NCI-H1048 (cell line): ENCODE measurements around the gene RXRB.

Experiments used
- DNase-seq: peaks from one replicate; lab custom pipeline; 2025; lab: John Stamatoyannopoulos, UW

Gene RXRB

GRCh38 chr6:33176906-33177305 is 23.6 kb downstream of the RXRB start:
- DNase-seq, result no peak

- DNase-seq, result no peak
These were observed 24.9 kb downstream of the RXRB start for GRCh38 chr6:33175436-33176069.

GRCh38 chr6:33174784-33175183 is 25.7 kb downstream of the RXRB start:
- no peak for DNase-seq

DNA sequence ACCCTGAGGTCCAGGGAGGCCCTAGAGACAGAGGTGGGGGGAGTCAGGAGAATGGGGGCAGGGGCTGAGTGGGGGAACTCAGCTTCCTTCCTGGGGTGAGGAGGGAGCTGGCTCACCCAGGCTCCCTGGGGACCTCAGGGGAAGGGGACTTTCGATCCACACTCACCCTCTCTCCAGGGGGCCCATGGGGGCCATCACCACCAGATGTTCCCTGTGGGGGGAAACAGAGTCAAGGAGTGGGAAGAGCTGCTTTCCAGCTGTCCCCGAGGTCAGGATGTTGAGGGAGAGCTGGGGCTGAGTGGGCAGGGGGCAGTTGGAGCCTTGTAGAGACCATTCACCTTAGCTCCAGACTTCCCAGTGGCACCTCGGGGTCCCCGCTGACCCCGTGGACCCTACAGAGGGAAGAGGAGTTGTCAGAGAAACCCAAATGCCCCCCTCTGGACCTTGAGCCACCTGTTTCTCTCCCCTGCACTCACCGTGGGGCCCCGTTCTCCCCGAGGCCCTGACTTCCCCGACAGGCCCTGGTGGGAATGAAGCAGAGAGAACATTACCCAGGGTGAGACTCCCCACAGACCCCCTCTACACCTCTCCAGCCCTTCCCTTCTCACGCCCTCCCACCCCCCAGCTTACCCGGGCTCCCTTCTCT is 26.8 kb downstream of the RXRB start:
- no peak for DNase-seq

DNA sequence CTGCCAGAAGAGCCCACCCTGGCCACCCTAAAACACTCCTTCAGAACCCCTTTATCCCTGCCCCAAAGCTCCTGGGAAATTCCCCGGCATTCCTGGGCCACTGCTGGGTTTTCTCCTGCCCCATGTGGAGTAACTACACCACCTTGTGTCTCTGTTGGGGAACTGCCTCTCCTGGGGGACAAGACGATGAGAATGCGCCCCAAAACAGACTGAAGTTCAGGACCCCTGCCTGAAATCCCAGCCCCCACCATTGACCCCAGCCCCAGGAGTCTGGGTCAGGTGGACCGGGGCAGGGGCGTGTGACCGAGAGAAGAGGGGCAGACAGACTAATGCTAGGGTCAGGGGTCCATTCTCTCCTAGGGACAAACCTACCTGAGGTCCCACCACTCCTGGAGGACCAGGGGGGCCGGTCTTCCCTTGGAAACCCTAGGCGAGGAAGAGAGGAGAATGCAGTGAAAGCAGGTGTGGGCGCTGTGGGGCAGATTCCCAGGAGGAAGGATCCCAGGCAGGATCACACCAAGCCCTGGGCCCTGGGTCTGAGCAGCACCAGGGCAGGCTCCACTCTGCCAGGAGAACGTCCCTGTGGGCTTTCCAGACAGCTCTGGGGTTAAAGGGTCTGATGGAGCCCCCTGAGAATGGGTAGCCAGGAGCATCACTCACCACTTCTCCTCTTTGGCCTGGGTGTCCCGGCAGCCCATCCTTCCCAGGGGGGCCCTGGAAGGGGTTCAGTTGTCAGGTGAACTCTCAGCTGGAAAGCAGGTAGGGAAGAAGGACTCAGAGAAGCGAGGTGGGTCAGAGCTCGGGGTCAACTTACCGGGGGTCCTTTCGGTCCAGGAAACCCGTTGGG is 27.6 kb downstream of the RXRB start:
- no peak for DNase-seq

GRCh38 chr6:33171880-33172687 is 28.4 kb downstream of the RXRB start:
- DNase-seq, result no peak

GRCh38 chr6:33171016-33171879 is 29.2 kb downstream of the RXRB start:
- no peak for DNase-seq

DNA sequence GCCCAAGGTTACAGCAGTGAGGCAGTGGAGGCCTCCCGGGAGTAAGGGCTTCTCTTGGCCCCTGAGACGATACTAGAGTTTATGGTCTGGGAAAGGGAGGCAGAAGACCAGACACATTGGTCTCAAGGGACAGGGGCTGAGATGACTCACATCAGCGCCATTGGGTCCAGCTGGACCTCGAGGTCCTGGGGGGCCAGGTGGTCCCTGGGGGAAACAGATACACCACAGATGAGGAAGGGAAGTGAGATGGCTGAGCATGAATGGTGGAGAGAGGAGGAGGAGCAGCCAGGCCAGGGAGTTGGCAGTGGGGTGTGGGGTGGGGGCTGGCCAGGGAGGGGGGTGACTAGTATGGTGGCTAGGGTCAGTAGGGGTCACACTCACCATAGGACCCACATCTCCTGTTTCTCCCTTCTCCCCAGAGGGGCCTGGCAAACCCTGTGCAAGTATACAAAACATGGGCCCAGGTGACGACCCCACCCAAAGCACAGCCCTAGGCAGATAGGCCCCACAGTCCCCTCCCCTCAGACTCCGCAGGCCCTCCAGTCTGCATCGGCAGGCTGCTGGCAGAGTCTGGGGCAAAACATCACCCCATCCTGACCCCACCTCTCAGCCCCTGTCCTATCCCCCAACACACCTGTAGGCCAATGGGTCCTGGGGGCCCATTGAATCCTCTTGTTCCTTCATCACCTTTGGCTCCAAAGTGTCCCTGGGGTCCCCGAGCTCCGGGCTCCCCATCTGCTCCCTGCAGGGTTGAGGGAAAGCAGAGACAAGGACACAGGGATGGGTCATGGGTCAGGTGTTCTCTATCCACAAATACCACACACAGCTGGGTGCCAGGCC is 30.1 kb downstream of the RXRB start:
- no peak for DNase-seq

- DNase-seq, result no peak
These were observed 30.9 kb downstream of the RXRB start for GRCh38 chr6:33169291-33170175.

DNA sequence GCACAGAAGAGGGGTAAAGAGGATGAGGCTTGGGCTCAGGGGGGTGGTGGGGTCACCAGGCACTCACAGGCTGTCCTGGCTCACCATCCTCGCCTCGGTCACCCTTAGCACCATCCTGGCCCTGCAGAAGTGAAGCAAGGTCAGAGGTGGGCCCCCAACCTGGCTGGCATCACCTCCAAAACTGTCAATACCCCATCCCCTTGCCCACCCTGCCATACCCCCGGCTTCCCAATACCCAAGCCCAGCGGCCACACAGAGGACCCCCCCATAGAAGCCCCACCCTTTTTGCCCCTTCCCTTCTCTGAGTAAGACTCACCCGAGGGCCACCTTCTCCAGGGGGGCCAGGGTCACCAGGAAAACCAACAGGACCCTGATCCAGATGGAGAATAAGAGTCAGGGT is 31.8 kb downstream of the RXRB start:
- DNase-seq, result no peak

DNA sequence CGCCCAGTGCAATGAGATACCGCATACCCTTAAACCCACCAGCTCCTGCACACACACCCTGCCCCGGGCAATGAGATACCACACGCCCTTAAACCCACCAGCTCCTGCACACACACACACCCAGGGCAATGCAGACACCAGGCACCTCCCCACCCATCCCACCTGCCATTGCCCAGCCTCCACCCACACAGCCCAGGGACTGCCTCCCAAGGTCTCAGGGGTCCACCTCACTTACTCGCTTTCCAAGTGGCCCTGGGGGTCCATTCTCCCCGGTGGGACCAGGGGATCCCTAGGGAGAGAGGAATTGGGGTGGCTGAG is 32.2 kb downstream of the RXRB start:
- no peak for DNase-seq

DNA sequence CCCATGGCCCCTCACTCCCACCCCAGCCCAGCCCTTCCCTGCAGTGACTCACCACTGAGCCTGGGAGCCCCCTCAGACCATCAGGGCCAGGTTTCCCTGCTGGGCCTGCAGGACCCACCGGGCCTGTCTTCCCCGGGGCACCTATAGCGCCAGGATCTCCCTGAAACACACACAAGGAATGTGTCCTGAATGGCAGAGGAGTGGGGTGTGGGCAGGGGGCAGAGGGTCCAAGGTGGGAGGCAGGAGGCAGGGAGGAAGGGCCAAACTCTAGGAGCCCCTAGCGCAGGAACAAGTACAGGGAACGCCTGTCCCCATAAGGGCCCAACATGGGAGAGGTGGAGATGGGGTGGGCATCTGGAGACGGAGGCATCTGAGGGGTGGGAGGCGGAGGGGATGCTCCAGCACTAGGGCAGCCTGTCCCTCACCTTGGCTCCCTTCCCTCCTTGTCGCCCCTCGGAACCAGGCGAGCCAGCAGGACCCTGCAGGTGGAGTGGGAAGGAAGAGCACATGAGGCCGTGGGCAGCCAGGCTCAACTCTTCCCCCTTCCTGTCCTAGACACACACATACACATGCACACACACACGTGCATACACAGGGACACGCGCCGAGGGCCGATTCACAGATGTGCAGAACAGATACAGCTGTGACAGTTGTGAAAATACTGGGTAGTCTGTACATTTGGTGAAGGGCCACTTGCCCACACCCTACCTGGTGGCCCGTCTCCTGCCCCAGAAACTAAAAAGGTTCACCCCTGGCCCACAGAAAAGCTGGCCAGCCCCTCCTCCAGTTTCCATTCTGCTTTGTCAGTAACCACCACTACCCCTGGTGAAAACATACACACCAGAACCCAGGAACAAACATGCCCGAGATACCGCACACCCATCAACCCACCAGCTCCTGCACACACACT is 32.8 kb downstream of the RXRB start:
- no peak for DNase-seq

DNA sequence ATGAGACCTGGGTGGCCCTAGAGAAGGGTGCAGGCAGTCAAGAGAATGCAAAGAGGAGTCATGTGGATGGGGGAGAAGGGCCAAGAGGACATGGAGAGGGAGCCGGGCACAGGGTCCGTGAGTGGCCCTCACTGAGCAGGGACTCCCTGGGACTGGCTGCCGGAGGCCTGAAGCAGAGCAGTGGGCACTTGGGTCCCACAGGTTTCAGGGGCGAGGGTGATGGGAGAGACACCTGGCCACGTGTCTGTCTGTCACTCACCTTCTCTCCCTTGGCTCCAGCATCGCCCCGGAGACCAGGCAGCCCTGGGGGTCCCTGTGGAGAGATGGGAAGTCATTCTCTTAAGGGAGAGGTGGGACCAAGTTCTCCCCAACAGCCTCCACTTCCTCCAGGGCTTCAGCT is 33.7 kb downstream of the RXRB start:
- no peak for DNase-seq

- no peak for DNase-seq
These were observed 34.1 kb downstream of the RXRB start for GRCh38 chr6:33166363-33166762.

GRCh38 chr6:33165581-33166258 is 34.7 kb downstream of the RXRB start:
- DNase-seq, result no peak

- DNase-seq, result no peak
These were observed 35.6 kb downstream of the RXRB start for GRCh38 chr6:33164665-33165373.

DNA sequence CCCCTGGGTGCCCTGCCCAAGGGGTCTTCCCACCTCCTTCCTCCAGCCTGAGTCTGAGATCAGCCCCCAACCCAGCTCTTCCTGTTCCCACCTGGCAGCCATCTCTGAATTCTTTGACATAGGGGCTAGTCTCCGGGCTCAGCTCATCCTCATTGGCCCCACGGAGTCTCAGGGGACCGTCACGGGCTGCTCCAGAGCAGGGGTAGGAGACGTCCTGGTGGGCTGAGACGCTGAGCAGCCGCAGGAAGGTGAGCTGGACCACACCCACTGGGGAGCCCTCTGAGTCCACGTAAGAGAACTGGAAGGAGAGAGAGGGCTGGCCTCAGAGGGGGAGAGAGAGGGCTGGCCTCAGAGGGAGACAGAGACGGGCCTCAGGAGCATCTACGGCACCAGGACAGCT is 36.3 kb downstream of the RXRB start:
- no peak for DNase-seq
